ENCODE results near the gene CD33. TPM values are rescaled to one million over a fixed set of nuclear protein-coding genes. Genes with fewer than 3 reads are reported as not detected.

Gene CD33
- total RNA-seq, 2 experiments from 2014 or later: not detected

- H3K4me1 ChIP-seq (ENCODE audit: insufficient read depth, low read length, poor library complexity, severe bottlenecking): no peaks in the 10 kb centered on the region
- no peak overlapping the region for H3K27ac ChIP-seq (ENCODE audit: low read depth, low read length, poor library complexity, severe bottlenecking)
- H3K9me3 ChIP-seq (ENCODE audit: low read length): no peaks in the 10 kb centered on the region
- DNase-seq (ENCODE audit: low spot score): no peak
- CTCF ChIA-PET (ENCODE audit: unreplicated experiment): no interaction called here
- no peaks in the 10 kb centered on the region for H3K79me2 ChIP-seq (ENCODE audit: insufficient read depth, low read depth, low read length)
- no peak overlapping the region for H2AFZ ChIP-seq (ENCODE audit: low read length)
- TF ChIP-seq CTCF (conservative IDR thresholded peaks at IDR 0.05; ENCODE audit: low read length) (no peak), EZH2phosphoT487 (IDR thresholded peaks at IDR 0.05; ENCODE audit: borderline replicate concordance, low read depth, low read length) (no peak)
- H3K4me2 ChIP-seq (ENCODE audit: low read length): no peak overlapping the region
- no peaks in the 10 kb centered on the region for H3K9me2 ChIP-seq (ENCODE audit: insufficient read depth, low read length)
- intact Hi-C loops (cut with micrococcal nuclease; ENCODE audit: unreplicated experiment): no loop called here
- no peak overlapping the region for H3K4me3 ChIP-seq (ENCODE audit: low read depth, low read length, poor library complexity, severe bottlenecking)
- POLR2A ChIA-PET: no interaction called here
- H3K36me3 ChIP-seq (ENCODE audit: insufficient read depth, low read length): no peaks in the 10 kb centered on the region
- H4K20me1 ChIP-seq (ENCODE audit: insufficient read depth, low read length): no peaks in the 10 kb centered on the region
- no TSS peak for BruUV-seq (replicated peaks)
Measured at GRCh38 chr19:51258165-51259160, 33.6 kb downstream of the CD33 start.

GRCh38 chr19:51259348-51260245 lies 34.7 kb downstream of the CD33 start:
- H3K4me2 ChIP-seq (ENCODE audit: low read length): no peak overlapping the region
- POLR2A ChIA-PET: interaction anchor here (0.6 kb wide), 1 partner anchor 588 kb away, joined by 6 read pairs; no protein-coding TSS in a partner anchor
- H3K4me1 ChIP-seq (ENCODE audit: insufficient read depth, low read length, poor library complexity, severe bottlenecking): no peaks in the 10 kb centered on the region
- H3K36me3 ChIP-seq (ENCODE audit: insufficient read depth, low read length): no peaks in the 10 kb centered on the region
- no peaks in the 10 kb centered on the region for H3K9me3 ChIP-seq (ENCODE audit: low read length)
- CTCF ChIA-PET (ENCODE audit: unreplicated experiment): no interaction called here
- H3K9me2 ChIP-seq (ENCODE audit: insufficient read depth, low read length): no peaks in the 10 kb centered on the region
- no peaks in the 10 kb centered on the region for H3K79me2 ChIP-seq (ENCODE audit: insufficient read depth, low read depth, low read length)
- no peak overlapping the region for H3K27ac ChIP-seq (ENCODE audit: low read depth, low read length, poor library complexity, severe bottlenecking)
- H3K4me3 ChIP-seq (ENCODE audit: low read depth, low read length, poor library complexity, severe bottlenecking): no peak overlapping the region
- H2AFZ ChIP-seq (ENCODE audit: low read length): no peak overlapping the region
- H4K20me1 ChIP-seq (ENCODE audit: insufficient read depth, low read length): no peaks in the 10 kb centered on the region
- TF ChIP-seq CTCF (conservative IDR thresholded peaks at IDR 0.05; ENCODE audit: low read length) (peak; percentile 90), EZH2phosphoT487 (IDR thresholded peaks at IDR 0.05; ENCODE audit: borderline replicate concordance, low read depth, low read length) (no peak)
- intact Hi-C loops (cut with micrococcal nuclease; ENCODE audit: unreplicated experiment): no loop called here
- peak; percentile 37 for DNase-seq (ENCODE audit: low spot score)
- no TSS peak for BruUV-seq (replicated peaks)

All from OCI-LY7 (cell line).